ENCODE measurements around the gene PTK7. TPM values are rescaled to one million over a fixed set of nuclear protein-coding genes. Genes with fewer than 3 reads are reported as not detected.

The PTK7 gene
- total and polyA plus RNA-seq, 2 experiments from 2014 or later, result 46.1 to 147 TPM

DNA sequence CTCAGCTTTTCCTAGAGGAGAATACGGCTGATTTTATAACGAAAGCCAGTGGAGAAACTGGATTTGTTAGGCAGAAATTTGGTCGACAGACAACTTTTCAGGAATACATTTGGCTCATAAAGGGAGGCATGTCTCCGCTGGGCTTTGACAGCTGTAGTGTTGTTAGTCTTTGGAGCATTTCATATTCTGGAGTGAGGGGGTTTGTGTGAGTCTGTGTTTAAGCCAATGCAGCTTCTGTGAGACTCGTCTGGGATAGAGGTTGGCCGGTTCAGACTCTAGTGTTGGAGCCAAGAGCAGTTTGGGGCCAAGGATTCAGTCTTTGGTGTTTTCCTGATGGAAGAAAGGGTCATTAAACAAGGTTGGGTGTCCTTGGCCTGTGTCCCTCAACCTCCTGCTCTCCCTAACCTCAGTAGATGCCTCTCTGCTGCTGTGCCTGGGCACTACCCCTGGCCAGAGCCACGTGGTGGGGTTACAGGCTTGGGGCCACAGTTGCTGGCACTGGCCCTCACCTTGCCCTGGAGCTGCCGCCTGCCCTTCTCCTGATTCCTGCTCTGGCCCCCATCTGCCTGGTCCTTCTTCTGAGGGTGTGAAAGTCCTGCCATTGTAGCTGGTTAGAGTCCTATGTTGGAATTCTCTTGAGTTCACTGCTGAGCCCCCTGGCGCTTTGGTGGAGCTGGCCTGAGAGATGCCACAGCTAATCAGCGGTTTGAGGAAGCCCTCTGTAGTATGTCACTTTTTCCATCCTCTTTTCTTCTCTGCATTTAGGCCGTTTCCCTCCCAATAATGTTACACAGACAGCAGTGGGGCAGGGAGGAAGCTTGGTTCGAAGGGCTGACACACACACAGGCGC lies 6.9 kb downstream of the PTK7 start:
- Histone ChIP-seq H3K27me3 (ENCODE audit: insufficient read depth) (no peaks in the 10 kb centered on the region), H3F3A (replicated peaks; ENCODE audit: low read depth) (no peaks in the 10 kb centered on the region), H3K79me2 (replicated peaks; ENCODE audit: insufficient read depth) (peaks cover 100% of the 10 kb centered on the region), H2AFZ (no peak overlapping the region), H3K9me2 (ENCODE audit: insufficient read depth) (no peaks in the 10 kb centered on the region), H3K4me3 (no peak overlapping the region), H3K27ac (ENCODE audit: low read depth) (no peak overlapping the region), H3K36me3 (ENCODE audit: insufficient read depth) (no peaks in the 10 kb centered on the region), H3K4me1 (ENCODE audit: insufficient read depth) (peaks cover 23% of the 10 kb centered on the region), H3K4me2 (no peak overlapping the region), H4K20me1 (replicated peaks; ENCODE audit: insufficient read depth) (peaks cover 57% of the 10 kb centered on the region)
- peaks cover 9% of the 10 kb centered on the region for H3K27me3 Mint-ChIP-seq (ENCODE audit: insufficient read depth, low read depth, poor library complexity)
- peaks cover 3% of the 10 kb centered on the region; the same call in 2 of the 3 replicates for H3K36me3 Mint-ChIP-seq (ENCODE audit: low read depth)
- H3K9me3 Mint-ChIP-seq, result no peaks in the 10 kb centered on the region
- peak; percentile 41 for ATAC-seq
- peaks cover 37% of the 10 kb centered on the region for H3K4me1 Mint-ChIP-seq
- no peak overlapping the region for H3K4me3 Mint-ChIP-seq
- no peak for TF ChIP-seq CREB1 (CRISPR knock-in tag; IDR thresholded peaks at IDR 0.05; ENCODE audit: low read depth)
- no peak for DNase-seq (ENCODE audit: low spot score)
- no peak overlapping the region; the same call in 1 of the 2 replicates for H3K27ac Mint-ChIP-seq

DNA sequence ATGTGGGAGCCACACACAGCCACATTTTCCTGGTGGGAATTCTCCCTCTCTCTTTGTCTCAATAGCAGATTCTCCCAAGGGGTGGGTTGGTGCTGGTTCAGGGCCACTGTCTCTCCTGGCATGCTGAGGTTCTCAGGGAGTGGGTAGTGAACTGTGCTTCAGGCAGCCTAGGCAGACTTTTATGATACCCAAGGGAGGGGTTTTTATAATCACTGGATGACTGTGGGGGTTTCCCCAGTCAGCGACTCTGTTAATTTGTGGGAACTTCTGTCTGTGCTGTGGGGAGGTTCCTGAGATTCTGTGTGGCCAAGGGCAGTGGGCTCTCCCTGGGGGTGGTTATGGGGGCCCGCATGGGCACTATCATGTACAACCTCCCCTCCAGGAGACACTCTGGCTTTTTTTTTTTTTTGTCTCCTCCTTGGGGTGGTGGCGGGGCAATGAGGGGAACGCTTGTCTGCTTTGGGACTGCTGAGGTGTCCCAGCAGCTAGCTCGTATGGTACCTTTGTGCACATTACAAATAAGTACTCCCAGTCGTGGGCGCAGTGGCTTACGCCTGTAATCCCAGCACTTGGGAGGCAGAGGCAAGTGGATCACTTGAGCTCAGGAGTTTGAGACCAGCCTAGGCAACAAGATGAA lies 10.0 kb downstream of the PTK7 start:
- 0 out of 2 replicates have a peak overlapping the region, but pooled peaks have one; percentile 56 for H3K27ac Mint-ChIP-seq
- Histone ChIP-seq H3K79me2 (replicated peaks; ENCODE audit: insufficient read depth) (peaks cover 77% of the 10 kb centered on the region), H3K27me3 (ENCODE audit: insufficient read depth) (no peaks in the 10 kb centered on the region), H3K27ac (ENCODE audit: low read depth) (no peak overlapping the region), H2AFZ (no peak overlapping the region), H3K4me3 (no peak overlapping the region), H3F3A (replicated peaks; ENCODE audit: low read depth) (peaks cover 13% of the 10 kb centered on the region), H3K4me1 (ENCODE audit: insufficient read depth) (peaks cover 42% of the 10 kb centered on the region), H4K20me1 (replicated peaks; ENCODE audit: insufficient read depth) (peaks cover 36% of the 10 kb centered on the region), H3K4me2 (no peak overlapping the region), H3K36me3 (ENCODE audit: insufficient read depth) (no peaks in the 10 kb centered on the region), H3K9me2 (ENCODE audit: insufficient read depth) (no peaks in the 10 kb centered on the region)
- peaks cover 8% of the 10 kb centered on the region for H3K27me3 Mint-ChIP-seq (ENCODE audit: insufficient read depth, low read depth, poor library complexity)
- H3K9me3 Mint-ChIP-seq, result no peaks in the 10 kb centered on the region
- H3K4me1 Mint-ChIP-seq, result peaks cover 53% of the 10 kb centered on the region
- no peak for ATAC-seq
- no peak for DNase-seq (ENCODE audit: low spot score)
- H3K36me3 Mint-ChIP-seq (ENCODE audit: low read depth), result no peaks in the 10 kb centered on the region; the same call in 2 of the 3 replicates
- H3K4me3 Mint-ChIP-seq, result no peak overlapping the region
- no peak for TF ChIP-seq EZH2phosphoT487 (IDR thresholded peaks at IDR 0.05; ENCODE audit: unreplicated experiment)
- no peak for TF ChIP-seq JUNB (IDR thresholded peaks at IDR 0.05; ENCODE audit: unreplicated experiment)
- no peak for TF ChIP-seq NANOG (IDR thresholded peaks at IDR 0.05; ENCODE audit: borderline replicate concordance)
- no peak for TF ChIP-seq ZNF331 (CRISPR knock-in tag; IDR thresholded peaks at IDR 0.05; ENCODE audit: low read depth)
- TF ChIP-seq, protein P1, sequence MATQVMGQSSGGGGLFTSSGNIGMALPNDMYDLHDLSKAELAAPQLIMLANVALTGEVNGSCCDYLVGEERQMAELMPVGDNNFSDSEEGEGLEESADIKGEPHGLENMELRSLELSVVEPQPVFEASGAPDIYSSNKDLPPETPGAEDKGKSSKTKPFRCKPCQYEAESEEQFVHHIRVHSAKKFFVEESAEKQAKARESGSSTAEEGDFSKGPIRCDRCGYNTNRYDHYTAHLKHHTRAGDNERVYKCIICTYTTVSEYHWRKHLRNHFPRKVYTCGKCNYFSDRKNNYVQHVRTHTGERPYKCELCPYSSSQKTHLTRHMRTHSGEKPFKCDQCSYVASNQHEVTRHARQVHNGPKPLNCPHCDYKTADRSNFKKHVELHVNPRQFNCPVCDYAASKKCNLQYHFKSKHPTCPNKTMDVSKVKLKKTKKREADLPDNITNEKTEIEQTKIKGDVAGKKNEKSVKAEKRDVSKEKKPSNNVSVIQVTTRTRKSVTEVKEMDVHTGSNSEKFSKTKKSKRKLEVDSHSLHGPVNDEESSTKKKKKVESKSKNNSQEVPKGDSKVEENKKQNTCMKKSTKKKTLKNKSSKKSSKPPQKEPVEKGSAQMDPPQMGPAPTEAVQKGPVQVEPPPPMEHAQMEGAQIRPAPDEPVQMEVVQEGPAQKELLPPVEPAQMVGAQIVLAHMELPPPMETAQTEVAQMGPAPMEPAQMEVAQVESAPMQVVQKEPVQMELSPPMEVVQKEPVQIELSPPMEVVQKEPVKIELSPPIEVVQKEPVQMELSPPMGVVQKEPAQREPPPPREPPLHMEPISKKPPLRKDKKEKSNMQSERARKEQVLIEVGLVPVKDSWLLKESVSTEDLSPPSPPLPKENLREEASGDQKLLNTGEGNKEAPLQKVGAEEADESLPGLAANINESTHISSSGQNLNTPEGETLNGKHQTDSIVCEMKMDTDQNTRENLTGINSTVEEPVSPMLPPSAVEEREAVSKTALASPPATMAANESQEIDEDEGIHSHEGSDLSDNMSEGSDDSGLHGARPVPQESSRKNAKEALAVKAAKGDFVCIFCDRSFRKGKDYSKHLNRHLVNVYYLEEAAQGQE (IDR thresholded peaks at IDR 0.05; ENCODE audit: unreplicated experiment), result no peak
- TF ChIP-seq, protein P2, sequence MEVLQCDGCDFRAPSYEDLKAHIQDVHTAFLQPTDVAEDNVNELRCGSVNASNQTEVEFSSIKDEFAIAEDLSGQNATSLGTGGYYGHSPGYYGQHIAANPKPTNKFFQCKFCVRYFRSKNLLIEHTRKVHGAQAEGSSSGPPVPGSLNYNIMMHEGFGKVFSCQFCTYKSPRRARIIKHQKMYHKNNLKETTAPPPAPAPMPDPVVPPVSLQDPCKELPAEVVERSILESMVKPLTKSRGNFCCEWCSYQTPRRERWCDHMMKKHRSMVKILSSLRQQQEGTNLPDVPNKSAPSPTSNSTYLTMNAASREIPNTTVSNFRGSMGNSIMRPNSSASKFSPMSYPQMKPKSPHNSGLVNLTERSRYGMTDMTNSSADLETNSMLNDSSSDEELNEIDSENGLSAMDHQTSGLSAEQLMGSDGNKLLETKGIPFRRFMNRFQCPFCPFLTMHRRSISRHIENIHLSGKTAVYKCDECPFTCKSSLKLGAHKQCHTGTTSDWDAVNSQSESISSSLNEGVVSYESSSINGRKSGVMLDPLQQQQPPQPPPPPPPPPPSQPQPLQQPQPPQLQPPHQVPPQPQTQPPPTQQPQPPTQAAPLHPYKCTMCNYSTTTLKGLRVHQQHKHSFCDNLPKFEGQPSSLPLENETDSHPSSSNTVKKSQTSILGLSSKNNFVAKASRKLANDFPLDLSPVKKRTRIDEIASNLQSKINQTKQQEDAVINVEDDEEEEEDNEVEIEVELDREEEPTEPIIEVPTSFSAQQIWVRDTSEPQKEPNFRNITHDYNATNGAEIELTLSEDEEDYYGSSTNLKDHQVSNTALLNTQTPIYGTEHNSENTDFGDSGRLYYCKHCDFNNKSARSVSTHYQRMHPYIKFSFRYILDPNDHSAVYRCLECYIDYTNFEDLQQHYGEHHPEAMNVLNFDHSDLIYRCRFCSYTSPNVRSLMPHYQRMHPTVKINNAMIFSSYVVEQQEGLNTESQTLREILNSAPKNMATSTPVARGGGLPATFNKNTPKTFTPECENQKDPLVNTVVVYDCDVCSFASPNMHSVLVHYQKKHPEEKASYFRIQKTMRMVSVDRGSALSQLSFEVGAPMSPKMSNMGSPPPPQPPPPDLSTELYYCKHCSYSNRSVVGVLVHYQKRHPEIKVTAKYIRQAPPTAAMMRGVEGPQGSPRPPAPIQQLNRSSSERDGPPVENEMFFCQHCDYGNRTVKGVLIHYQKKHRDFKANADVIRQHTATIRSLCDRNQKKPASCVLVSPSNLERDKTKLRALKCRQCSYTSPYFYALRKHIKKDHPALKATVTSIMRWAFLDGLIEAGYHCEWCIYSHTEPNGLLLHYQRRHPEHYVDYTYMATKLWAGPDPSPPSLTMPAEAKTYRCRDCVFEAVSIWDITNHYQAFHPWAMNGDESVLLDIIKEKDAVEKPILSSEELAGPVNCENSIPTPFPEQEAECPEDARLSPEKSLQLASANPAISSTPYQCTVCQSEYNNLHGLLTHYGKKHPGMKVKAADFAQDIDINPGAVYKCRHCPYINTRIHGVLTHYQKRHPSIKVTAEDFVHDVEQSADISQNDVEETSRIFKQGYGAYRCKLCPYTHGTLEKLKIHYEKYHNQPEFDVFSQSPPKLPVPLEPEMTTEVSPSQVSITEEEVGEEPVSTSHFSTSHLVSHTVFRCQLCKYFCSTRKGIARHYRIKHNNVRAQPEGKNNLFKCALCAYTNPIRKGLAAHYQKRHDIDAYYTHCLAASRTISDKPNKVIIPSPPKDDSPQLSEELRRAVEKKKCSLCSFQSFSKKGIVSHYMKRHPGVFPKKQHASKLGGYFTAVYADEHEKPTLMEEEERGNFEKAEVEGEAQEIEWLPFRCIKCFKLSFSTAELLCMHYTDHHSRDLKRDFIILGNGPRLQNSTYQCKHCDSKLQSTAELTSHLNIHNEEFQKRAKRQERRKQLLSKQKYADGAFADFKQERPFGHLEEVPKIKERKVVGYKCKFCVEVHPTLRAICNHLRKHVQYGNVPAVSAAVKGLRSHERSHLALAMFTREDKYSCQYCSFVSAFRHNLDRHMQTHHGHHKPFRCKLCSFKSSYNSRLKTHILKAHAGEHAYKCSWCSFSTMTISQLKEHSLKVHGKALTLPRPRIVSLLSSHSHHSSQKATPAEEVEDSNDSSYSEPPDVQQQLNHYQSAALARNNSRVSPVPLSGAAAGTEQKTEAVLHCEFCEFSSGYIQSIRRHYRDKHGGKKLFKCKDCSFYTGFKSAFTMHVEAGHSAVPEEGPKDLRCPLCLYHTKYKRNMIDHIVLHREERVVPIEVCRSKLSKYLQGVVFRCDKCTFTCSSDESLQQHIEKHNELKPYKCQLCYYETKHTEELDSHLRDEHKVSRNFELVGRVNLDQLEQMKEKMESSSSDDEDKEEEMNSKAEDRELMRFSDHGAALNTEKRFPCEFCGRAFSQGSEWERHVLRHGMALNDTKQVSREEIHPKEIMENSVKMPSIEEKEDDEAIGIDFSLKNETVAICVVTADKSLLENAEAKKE (CRISPR knock-in tag; IDR thresholded peaks at IDR 0.05), result no peak
- TF ChIP-seq STAT1 (IDR thresholded peaks at IDR 0.05; ENCODE audit: unreplicated experiment), result no peak
- TF ChIP-seq POLR2AphosphoS5 (IDR thresholded peaks at IDR 0.05; ENCODE audit: low read depth), result no peak

All from GM23338 (cell line).